HEK293 (cell line): ENCODE measurements around the gene ANTKMT.

Experiments
- CTCF ChIA-PET: fragments of 350-600 bp; formaldehyde crosslinking; extraction: SDS; loops from one replicate; lab custom pipeline; 2021; ENCODE audit warnings: antibody characterized with exemption; lab: Yijun Ruan, JAX
- POLR2A ChIA-PET: fragments of 300-600 bp; formaldehyde crosslinking; extraction: SDS; loops from one replicate; lab custom pipeline; 2020; ENCODE audit warnings: antibody characterized with exemption, inconsistent platforms; lab: Yijun Ruan, JAX
- H3K27ac ChIP-seq: fragments of 200-500 bp; sonication (Bioruptor generic); 2 replicates; pipeline ENCODE4 v1.5.1; 2014; ENCODE audit warnings: low read depth, low read length, control low read depth, inconsistent platforms; ENCODE audit errors: extremely low read depth
- H3K36me3 ChIP-seq, 2 experiments: fragments of 200-500 bp in 1 of 2; sonication (Bioruptor generic) in 1 of 2; 1 replicate in 1 of 2; 2 replicates in 1 of 2; pipeline ENCODE4 v1.5.1; 2014 to 2017; ENCODE audit warnings: inconsistent platforms in 2 of 2, low read length in 2 of 2; ENCODE audit not compliant: control insufficient read depth in 2 of 2, insufficient read depth in 1 of 2
- H3K4me1 ChIP-seq: fragments of 200-500 bp; sonication (Bioruptor generic); 2 replicates; pipeline ENCODE4 v1.5.1; 2014; ENCODE audit warnings: mild to moderate bottlenecking, low read length, inconsistent platforms; ENCODE audit not compliant: control insufficient read depth, insufficient read depth
- H3K4me3 ChIP-seq: 2 replicates; pipeline ENCODE4 v1.5.1; 2011; ENCODE audit warnings: low read depth, mild to moderate bottlenecking, control low read depth, low read length, moderate library complexity
- H3K9me3 ChIP-seq: fragments of 200-500 bp; sonication (Bioruptor generic); 2 replicates; pipeline ENCODE4 v1.5.1; 2014; ENCODE audit warnings: low read depth, low read length, inconsistent platforms; ENCODE audit not compliant: control insufficient read depth, insufficient read depth
- EGR2 ChIP-seq: fragments of 450-650 bp; formaldehyde crosslinking; IDR thresholded peaks from 2 replicates; pipeline ENCODE4 v1.5.1; 2016; ENCODE audit warnings: low read depth, missing biosample characterization, missing genetic modification characterization
- GLIS1 ChIP-seq: fragments of 450-650 bp; formaldehyde crosslinking; IDR thresholded peaks from 2 replicates; pipeline ENCODE4 v1.5.1; 2016; ENCODE audit warnings: missing biosample characterization, missing genetic modification characterization
- GLIS2 ChIP-seq: fragments of 450-650 bp; formaldehyde crosslinking; IDR thresholded peaks from 2 replicates; pipeline ENCODE4 v1.5.1; 2016; ENCODE audit warnings: missing biosample characterization, missing genetic modification characterization
- KLF8 ChIP-seq: fragments of 450-650 bp; formaldehyde crosslinking; IDR thresholded peaks from 2 replicates; pipeline ENCODE4 v1.5.1; 2016; ENCODE audit warnings: missing biosample characterization, missing genetic modification characterization
- REPIN1 ChIP-seq: fragments of 450-650 bp; formaldehyde crosslinking; IDR thresholded peaks from 2 replicates; pipeline ENCODE4 v1.5.1; 2017; ENCODE audit warnings: missing biosample characterization, missing genetic modification characterization, low read depth
- SP2 ChIP-seq: fragments of 450-650 bp; formaldehyde crosslinking; IDR thresholded peaks from 2 replicates; pipeline ENCODE4 v1.5.1; 2016; ENCODE audit warnings: missing biosample characterization, missing genetic modification characterization
- ZEB2 ChIP-seq: fragments of 450-650 bp; formaldehyde crosslinking; IDR thresholded peaks from 2 replicates; pipeline ENCODE4 v1.5.1; 2016; ENCODE audit warnings: missing biosample characterization, missing genetic modification characterization
- ZFHX2 ChIP-seq: fragments of 450-650 bp; formaldehyde crosslinking; conservative IDR thresholded peaks from 2 replicates; pipeline ENCODE4 v1.5.1; 2016; ENCODE audit warnings: missing biosample characterization, missing genetic modification characterization
- ZFP69B ChIP-seq: fragments of 450-650 bp; formaldehyde crosslinking; IDR thresholded peaks from 2 replicates; pipeline ENCODE4 v1.5.1; 2016; ENCODE audit warnings: missing biosample characterization, missing genetic modification characterization
- ZIC2 ChIP-seq: fragments of 450-650 bp; formaldehyde crosslinking; IDR thresholded peaks from 2 replicates; pipeline ENCODE4 v1.5.1; 2016; ENCODE audit warnings: missing biosample characterization, missing genetic modification characterization
- ZNF223 ChIP-seq: fragments of 450-650 bp; formaldehyde crosslinking; IDR thresholded peaks from 2 replicates; pipeline ENCODE4 v1.5.1; 2016; ENCODE audit warnings: missing biosample characterization, missing genetic modification characterization
- ZNF274 ChIP-seq, 2 experiments: fragments of 200-500 bp in 1 of 2; fragments of 450-650 bp in 1 of 2; sonication (Bioruptor generic) in 1 of 2; formaldehyde crosslinking in 1 of 2; IDR thresholded peaks; 2 replicates each; pipeline versions ENCODE4 v1.5.1 to v1.6.1; 2014 to 2016; ENCODE audit warnings: borderline replicate concordance in 1 of 2, inconsistent platforms in 1 of 2, low read length in 1 of 2, missing biosample characterization in 1 of 2, missing genetic modification characterization in 1 of 2
- ZNF626 ChIP-seq: fragments of 450-650 bp; sonication (Bioruptor Pico); formaldehyde crosslinking; IDR thresholded peaks from 2 replicates; pipeline ENCODE4 v1.5.1; 2018; ENCODE audit warnings: missing biosample characterization, missing genetic modification characterization, inconsistent platforms
- ZNF677 ChIP-seq: fragments of 450-650 bp; IDR thresholded peaks from 2 replicates; pipeline ENCODE4 v1.5.0; 2018; ENCODE audit warnings: missing biosample characterization, mild to moderate bottlenecking, missing genetic modification characterization, moderate library complexity
- TF ChIP-seq, protein P1 (sequence below): fragments of 450-650 bp; formaldehyde crosslinking; IDR thresholded peaks from 2 replicates; pipeline ENCODE4 v1.5.1; 2016; ENCODE audit warnings: missing biosample characterization, missing genetic modification characterization
- TF ChIP-seq, protein P2 (sequence below): fragments of 450-650 bp; formaldehyde crosslinking; IDR thresholded peaks from 2 replicates; pipeline ENCODE4 v1.5.1; 2016; ENCODE audit warnings: missing biosample characterization, missing genetic modification characterization
- TF ChIP-seq, protein P3 (sequence below): fragments of 450-650 bp; formaldehyde crosslinking; conservative IDR thresholded peaks from 2 replicates; pipeline ENCODE4 v1.5.1; 2016; ENCODE audit warnings: low read depth, missing biosample characterization, missing genetic modification characterization
- TF ChIP-seq, protein P4 (sequence below): fragments of 450-650 bp; formaldehyde crosslinking; IDR thresholded peaks from 2 replicates; pipeline ENCODE4 v1.5.1; 2016; ENCODE audit warnings: missing biosample characterization, missing genetic modification characterization

The ANTKMT gene

DNA sequence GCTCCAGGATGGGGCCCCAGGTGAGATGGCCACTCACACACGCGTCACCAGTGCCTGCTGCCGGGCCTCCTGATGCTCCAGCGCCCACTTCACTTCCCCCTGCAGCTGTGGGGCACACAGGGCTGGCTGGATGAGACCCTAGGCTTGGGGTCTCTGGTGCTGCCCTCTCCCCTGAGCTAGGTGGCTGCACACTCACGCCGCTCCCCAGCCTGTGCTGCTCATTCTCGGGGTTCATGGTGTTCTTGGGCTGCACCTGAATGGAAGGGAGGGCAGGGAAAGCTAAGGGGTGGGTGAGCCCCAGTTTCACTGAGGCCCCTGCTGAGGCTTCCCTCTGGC lies 4.1 kb downstream of the ANTKMT start:
- H3K9me3 ChIP-seq, result no peaks in the 10 kb centered on the region
- peaks cover 0 to 5% of the 10 kb centered on the region in 2 experiments; a peak in 1 of 3 replicates for H3K36me3 ChIP-seq
- H3K27ac ChIP-seq, result no peak overlapping the region
- CTCF ChIA-PET, result interaction anchor here (1.3 to 4.8 kb wide), 2 partner anchors 12 to 21 kb away, joined by 4 to 38 read pairs; partner anchors contain the start of gene METRN
- TF ChIP-seq REPIN1 (tag by site-specific recombination) (no peak), ZIC2 (peak; percentile 19)
- POLR2A ChIA-PET, result interaction anchor here (1.3 to 2.1 kb wide), 5 partner anchors 9 to 76 kb away, joined by 3 to 8 read pairs (median 4); partner anchors contain the start of genes GNG13, METRN and WDR24
- no peak overlapping the region for H3K4me3 ChIP-seq
- peaks cover 9% of the 10 kb centered on the region for H3K4me1 ChIP-seq

DNA sequence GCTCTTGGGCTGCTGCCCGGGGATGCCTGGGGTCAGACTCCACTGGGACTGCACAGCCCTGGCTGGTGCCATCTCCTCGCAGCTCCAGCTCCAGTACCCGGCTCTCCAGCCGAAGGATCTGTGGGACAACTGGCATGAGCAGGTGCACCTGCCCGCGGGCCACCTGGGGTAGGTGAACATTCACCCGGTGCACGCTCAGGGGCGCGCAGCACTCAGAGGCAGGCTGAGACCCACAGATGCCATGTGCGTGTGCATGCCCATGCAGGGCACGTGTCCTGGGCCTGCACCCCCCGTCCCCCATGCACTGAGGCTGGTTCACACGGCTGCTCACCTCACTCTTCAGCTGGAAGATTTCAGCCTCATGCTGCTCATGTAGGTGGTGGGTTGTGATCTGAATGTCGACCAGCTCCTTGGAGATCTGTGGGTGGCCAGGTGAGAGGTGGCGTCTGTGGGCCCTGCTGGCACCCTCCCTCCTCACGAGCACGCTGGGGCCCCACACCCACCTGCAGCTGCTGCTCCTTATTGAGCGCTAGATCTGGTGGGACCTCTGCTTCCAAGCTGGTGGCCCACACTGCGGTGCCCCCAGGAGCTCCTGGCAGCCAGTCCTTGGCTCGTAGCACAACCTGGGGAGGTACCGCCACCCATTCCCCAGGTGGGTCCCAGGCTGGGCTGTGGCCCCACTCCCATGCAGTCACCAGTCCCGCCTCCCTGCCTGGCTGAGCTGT lies 4.7 kb downstream of the ANTKMT start:
- POLR2A ChIA-PET, result interaction anchor here (0.6 to 2.1 kb wide), 7 partner anchors 9 to 1452 kb away, joined by 3 to 8 read pairs (median 4); partner anchors contain the start of genes JMJD8, METRN and WDR24
- no peak overlapping the region for H3K4me3 ChIP-seq
- CTCF ChIA-PET, result interaction anchor here (1.3 to 4.8 kb wide), 2 partner anchors 12 to 20 kb away, joined by 4 to 38 read pairs; partner anchors contain the start of gene METRN
- no peak overlapping the region for H3K27ac ChIP-seq
- TF ChIP-seq ZNF626 (no peak), GLIS2 (tag by site-specific recombination) (peak; percentile 59), ZFHX2 (peak; percentile 91), ZFP69B (tag by site-specific recombination) (peak; percentile 67; the same call in 1 of the 2 replicates), ZNF274 (IDR thresholded peaks at IDR 0.05; ENCODE audit: low read length) (no peak), ZNF274 (tag by site-specific recombination; IDR thresholded peaks at IDR 0.05; ENCODE audit: borderline replicate concordance) (no peak), ZNF677 (tag by site-specific recombination) (no peak), KLF8 (tag by site-specific recombination) (0 out of 2 replicates have a peak, but pooled peaks have one; percentile 10), GLIS1 (tag by site-specific recombination) (peak; percentile 90), EGR2 (peak; percentile 91), ZEB2 (tag by site-specific recombination) (peak; percentile 55; the same call in 1 of the 2 replicates)
- TF ChIP-seq, protein P1, sequence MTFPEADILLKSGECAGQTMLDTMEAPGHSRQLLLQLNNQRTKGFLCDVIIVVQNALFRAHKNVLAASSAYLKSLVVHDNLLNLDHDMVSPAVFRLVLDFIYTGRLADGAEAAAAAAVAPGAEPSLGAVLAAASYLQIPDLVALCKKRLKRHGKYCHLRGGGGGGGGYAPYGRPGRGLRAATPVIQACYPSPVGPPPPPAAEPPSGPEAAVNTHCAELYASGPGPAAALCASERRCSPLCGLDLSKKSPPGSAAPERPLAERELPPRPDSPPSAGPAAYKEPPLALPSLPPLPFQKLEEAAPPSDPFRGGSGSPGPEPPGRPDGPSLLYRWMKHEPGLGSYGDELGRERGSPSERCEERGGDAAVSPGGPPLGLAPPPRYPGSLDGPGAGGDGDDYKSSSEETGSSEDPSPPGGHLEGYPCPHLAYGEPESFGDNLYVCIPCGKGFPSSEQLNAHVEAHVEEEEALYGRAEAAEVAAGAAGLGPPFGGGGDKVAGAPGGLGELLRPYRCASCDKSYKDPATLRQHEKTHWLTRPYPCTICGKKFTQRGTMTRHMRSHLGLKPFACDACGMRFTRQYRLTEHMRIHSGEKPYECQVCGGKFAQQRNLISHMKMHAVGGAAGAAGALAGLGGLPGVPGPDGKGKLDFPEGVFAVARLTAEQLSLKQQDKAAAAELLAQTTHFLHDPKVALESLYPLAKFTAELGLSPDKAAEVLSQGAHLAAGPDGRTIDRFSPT, result peak; percentile 21; the same call in 1 of the 2 replicates
- TF ChIP-seq, protein P2, sequence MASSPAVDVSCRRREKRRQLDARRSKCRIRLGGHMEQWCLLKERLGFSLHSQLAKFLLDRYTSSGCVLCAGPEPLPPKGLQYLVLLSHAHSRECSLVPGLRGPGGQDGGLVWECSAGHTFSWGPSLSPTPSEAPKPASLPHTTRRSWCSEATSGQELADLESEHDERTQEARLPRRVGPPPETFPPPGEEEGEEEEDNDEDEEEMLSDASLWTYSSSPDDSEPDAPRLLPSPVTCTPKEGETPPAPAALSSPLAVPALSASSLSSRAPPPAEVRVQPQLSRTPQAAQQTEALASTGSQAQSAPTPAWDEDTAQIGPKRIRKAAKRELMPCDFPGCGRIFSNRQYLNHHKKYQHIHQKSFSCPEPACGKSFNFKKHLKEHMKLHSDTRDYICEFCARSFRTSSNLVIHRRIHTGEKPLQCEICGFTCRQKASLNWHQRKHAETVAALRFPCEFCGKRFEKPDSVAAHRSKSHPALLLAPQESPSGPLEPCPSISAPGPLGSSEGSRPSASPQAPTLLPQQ, result peak; percentile 27; the same call in 1 of the 2 replicates
- TF ChIP-seq, all 188 proteins: peak for 9
- Histone ChIP-seq H3K4me1 (peaks cover 7% of the 10 kb centered on the region; the same call in 1 of the 2 replicates), H3K36me3 (peaks cover 0 to 9% of the 10 kb centered on the region in 2 experiments; a peak in 1 of 3 replicates), H3K9me3 (no peaks in the 10 kb centered on the region)

DNA sequence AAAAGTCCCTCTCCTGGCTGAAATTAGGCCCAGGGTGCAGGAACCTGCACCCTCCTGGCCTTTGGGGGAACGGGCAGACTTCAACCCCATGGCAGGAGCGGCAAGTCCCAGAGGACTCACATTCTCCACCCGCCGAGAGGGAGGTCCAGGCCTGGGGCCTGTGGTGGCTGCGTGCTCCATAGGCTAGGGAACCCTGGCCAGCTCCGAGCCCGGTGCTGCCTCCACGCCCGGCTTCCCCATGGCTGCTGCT lies 5.2 kb downstream of the ANTKMT start:
- ChIA-PET CTCF (interaction anchor here (0.7 to 4.8 kb wide), 3 partner anchors 10 to 15 kb away, joined by 3 to 38 read pairs (median 3); partner anchors contain the start of genes CIAO3 and METRN), POLR2A (interaction anchor here (1.0 to 1.7 kb wide), 3 partner anchors 10 to 78 kb away, joined by 3 to 4 read pairs (median 4); partner anchors contain the start of gene JMJD8)
- peaks cover 7% of the 10 kb centered on the region; the same call in 1 of the 2 replicates for H3K4me1 ChIP-seq
- TF ChIP-seq, protein P3, sequence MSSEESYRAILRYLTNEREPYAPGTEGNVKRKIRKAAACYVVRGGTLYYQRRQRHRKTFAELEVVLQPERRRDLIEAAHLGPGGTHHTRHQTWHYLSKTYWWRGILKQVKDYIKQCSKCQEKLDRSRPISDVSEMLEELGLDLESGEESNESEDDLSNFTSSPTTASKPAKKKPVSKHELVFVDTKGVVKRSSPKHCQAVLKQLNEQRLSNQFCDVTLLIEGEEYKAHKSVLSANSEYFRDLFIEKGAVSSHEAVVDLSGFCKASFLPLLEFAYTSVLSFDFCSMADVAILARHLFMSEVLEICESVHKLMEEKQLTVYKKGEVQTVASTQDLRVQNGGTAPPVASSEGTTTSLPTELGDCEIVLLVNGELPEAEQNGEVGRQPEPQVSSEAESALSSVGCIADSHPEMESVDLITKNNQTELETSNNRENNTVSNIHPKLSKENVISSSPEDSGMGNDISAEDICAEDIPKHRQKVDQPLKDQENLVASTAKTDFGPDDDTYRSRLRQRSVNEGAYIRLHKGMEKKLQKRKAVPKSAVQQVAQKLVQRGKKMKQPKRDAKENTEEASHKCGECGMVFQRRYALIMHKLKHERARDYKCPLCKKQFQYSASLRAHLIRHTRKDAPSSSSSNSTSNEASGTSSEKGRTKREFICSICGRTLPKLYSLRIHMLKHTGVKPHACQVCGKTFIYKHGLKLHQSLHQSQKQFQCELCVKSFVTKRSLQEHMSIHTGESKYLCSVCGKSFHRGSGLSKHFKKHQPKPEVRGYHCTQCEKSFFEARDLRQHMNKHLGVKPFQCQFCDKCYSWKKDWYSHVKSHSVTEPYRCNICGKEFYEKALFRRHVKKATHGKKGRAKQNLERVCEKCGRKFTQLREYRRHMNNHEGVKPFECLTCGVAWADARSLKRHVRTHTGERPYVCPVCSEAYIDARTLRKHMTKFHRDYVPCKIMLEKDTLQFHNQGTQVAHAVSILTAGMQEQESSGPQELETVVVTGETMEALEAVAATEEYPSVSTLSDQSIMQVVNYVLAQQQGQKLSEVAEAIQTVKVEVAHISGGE (tag by site-specific recombination), result no peak
- TF ChIP-seq, protein P4, sequence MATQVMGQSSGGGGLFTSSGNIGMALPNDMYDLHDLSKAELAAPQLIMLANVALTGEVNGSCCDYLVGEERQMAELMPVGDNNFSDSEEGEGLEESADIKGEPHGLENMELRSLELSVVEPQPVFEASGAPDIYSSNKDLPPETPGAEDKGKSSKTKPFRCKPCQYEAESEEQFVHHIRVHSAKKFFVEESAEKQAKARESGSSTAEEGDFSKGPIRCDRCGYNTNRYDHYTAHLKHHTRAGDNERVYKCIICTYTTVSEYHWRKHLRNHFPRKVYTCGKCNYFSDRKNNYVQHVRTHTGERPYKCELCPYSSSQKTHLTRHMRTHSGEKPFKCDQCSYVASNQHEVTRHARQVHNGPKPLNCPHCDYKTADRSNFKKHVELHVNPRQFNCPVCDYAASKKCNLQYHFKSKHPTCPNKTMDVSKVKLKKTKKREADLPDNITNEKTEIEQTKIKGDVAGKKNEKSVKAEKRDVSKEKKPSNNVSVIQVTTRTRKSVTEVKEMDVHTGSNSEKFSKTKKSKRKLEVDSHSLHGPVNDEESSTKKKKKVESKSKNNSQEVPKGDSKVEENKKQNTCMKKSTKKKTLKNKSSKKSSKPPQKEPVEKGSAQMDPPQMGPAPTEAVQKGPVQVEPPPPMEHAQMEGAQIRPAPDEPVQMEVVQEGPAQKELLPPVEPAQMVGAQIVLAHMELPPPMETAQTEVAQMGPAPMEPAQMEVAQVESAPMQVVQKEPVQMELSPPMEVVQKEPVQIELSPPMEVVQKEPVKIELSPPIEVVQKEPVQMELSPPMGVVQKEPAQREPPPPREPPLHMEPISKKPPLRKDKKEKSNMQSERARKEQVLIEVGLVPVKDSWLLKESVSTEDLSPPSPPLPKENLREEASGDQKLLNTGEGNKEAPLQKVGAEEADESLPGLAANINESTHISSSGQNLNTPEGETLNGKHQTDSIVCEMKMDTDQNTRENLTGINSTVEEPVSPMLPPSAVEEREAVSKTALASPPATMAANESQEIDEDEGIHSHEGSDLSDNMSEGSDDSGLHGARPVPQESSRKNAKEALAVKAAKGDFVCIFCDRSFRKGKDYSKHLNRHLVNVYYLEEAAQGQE (tag by site-specific recombination), result 0 out of 2 replicates have a peak, but pooled peaks have one; percentile 30
- TF ChIP-seq SP2 (tag by site-specific recombination), result peak; percentile 40; the same call in 1 of the 2 replicates
- TF ChIP-seq ZNF223, result 0 out of 2 replicates have a peak, but pooled peaks have one; percentile 44
- peaks cover 0 to 14% of the 10 kb centered on the region in 2 experiments; a peak in 1 of 3 replicates for H3K36me3 ChIP-seq
- no peaks in the 10 kb centered on the region for H3K9me3 ChIP-seq
- no peak overlapping the region for H3K27ac ChIP-seq
- H3K4me3 ChIP-seq, result no peak overlapping the region
